NCI-H1436 treated with DMSO at 0.1 percent for 48 hours (cell line): Measurements from ENCODE around the gene FCF1.

Experiments
- DNase-seq: peaks from one replicate; lab custom pipeline; 2025; lab: John Stamatoyannopoulos, UW

FCF1 gene

GRCh38 chr14:74712499-74713394, at the start of gene FCF1, which contains the start of gene AREL1:
Gene FCF1, plus strand, starts transcription at chr14:74713144. Its CDS starts 54 bp downstream, at chr14:74713198.
Gene AREL1, minus strand, starts transcription at chr14:74713080. Its CDS starts 27,465 bp downstream, at chr14:74685615.
- DNase-seq = no peak

- DNase-seq = no peak
These were observed 49.1 kb upstream of the FCF1 start for GRCh38 chr14:74663884-74664283.

- DNase-seq = no peak
These were observed 48.2 kb upstream of the FCF1 start for GRCh38 chr14:74664717-74665116.

GRCh38 chr14:74667758-74668157, 45.2 kb upstream of the FCF1 start:
- no peak for DNase-seq

- DNase-seq = no peak
These were observed 43.7 kb upstream of the FCF1 start for GRCh38 chr14:74669256-74669655.

- DNase-seq = no peak
These were observed 43.1 kb upstream of the FCF1 start for GRCh38 chr14:74669846-74670245.

GRCh38 chr14:74670726-74671411, 42.1 kb upstream of the FCF1 start:
- DNase-seq = no peak

GRCh38 chr14:74671789-74672188, 41.2 kb upstream of the FCF1 start:
- no peak for DNase-seq

- no peak for DNase-seq
These were observed 39.2 kb upstream of the FCF1 start for GRCh38 chr14:74673768-74674167.

GRCh38 chr14:74675219-74675618, 37.7 kb upstream of the FCF1 start:
- no peak for DNase-seq

GRCh38 chr14:74682169-74682952, 30.6 kb upstream of the FCF1 start:
- no peak for DNase-seq

- no peak for DNase-seq
These were observed 29.5 kb upstream of the FCF1 start for GRCh38 chr14:74683406-74683805.

- no peak for DNase-seq
These were observed 28.5 kb upstream of the FCF1 start for GRCh38 chr14:74684434-74684833.

- no peak for DNase-seq
These were observed 27.9 kb upstream of the FCF1 start for GRCh38 chr14:74685056-74685455.

- DNase-seq = no peak
These were observed 26.8 kb upstream of the FCF1 start for GRCh38 chr14:74685921-74686678.

- DNase-seq = no peak
These were observed 21.5 kb upstream of the FCF1 start for GRCh38 chr14:74691456-74691855.

- DNase-seq = no peak
These were observed 19.8 kb upstream of the FCF1 start for GRCh38 chr14:74693191-74693590.

- no peak for DNase-seq
These were observed 17.5 kb upstream of the FCF1 start for GRCh38 chr14:74695406-74695805.

GRCh38 chr14:74697011-74697410, 15.9 kb upstream of the FCF1 start:
- no peak for DNase-seq

GRCh38 chr14:74697543-74697942, 15.4 kb upstream of the FCF1 start:
- DNase-seq = no peak

- DNase-seq = no peak
These were observed 15.0 kb upstream of the FCF1 start for GRCh38 chr14:74697976-74698375.

GRCh38 chr14:74698465-74698864, 14.5 kb upstream of the FCF1 start:
- DNase-seq = no peak
